H7 (cell line): Measurements from ENCODE around the gene UBASH3B. TPM values are rescaled to one million over a fixed set of nuclear protein-coding genes. Genes with fewer than 3 reads are reported as not detected.
"Not testable (repeated sequence)": the region's sequence is repeated elsewhere in the genome, so short reads cannot be mapped to it uniquely, and the experiment has no call there.

Source experiments
- DNase-seq: peaks from one replicate; pipeline ENCODE4 v3.0.0; 2012
- H3K27me3 ChIP-seq: 2 replicates; pipeline ENCODE4 v1.6.0; 2011; ENCODE audit warnings: mild to moderate bottlenecking, low read length; ENCODE audit not compliant: control insufficient read depth, insufficient read depth
- H3K36me3 ChIP-seq: replicated peaks from 2 replicates; pipeline ENCODE4 v1.5.1; 2011; ENCODE audit warnings: low read length; ENCODE audit not compliant: control insufficient read depth, insufficient read depth
- H3K4me3 ChIP-seq: 2 replicates; pipeline ENCODE4 v1.5.1; 2011; ENCODE audit warnings: low read depth, mild to moderate bottlenecking, control low read depth, low read length, moderate library complexity; ENCODE audit not compliant: insufficient read depth
- total RNA-seq: library from RNA; depleted of rRNA; stranded (reverse); fragments of >200 nt; shearing (Covaris generic); gene quantifications from 2 replicates; pipeline ENCODE4 v1.2.3, GENCODE V29; 2014

The UBASH3B gene
- total RNA-seq, 1 experiment from 2014 or later: 15.9 TPM

DNA sequence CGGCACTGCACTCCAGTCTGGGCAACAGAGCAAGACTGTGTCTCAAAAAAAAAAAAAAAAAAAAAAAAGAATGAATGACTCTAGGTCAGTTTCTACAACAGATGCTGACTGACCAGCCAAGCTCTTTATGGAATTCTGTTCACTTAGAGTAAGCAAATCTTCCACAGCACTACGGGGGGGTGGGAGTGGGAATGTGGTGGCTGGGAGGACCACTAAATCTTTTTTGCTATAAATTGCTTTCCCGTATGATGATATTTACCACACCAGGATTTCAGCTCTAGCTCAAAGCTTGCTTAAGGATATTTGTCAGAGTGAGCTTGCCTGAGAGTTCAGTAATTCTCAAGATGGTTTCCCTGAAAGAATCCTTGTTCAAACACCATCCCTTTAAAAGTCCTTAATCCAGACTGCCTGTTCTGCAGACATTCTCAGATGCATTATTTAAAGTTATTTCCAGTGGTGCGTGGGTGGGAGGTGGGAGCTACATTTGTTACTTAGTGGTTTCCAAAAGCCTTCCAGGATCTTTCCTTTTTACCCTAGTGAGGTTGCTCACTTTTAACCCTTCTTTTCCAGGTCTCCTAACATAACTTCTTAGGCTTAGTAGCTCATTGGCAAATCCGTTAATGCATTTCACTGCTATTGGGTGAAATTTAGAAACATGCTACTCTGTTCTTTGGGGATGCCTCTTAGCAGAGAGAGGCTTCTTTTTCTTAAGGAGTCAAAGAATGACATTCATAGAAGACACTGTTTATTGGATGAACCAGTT is 65.9 kb downstream of the UBASH3B start:
- DNase-seq: no peak
- H3K36me3 ChIP-seq: no peaks in the 10 kb centered on the region
- H3K27me3 ChIP-seq: no peaks in the 10 kb centered on the region
- H3K4me3 ChIP-seq: no peak overlapping the region

DNA sequence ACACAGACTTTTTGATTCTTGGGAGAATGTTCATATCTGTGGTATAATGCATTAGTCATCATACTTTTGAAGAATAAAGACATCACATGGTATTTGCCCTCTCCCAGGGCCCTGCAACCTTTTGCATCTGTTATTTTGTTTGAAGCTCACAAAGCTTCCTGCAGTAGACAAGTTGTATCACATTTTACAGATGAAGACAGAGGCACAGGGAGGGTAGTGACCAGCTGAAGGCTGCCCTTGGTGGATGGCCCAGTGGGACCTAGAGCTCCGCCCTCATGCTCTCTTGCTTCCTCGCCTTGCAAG is 66.4 kb downstream of the UBASH3B start:
- Histone ChIP-seq H3K4me3 (no peak overlapping the region), H3K36me3 (no peaks in the 10 kb centered on the region), H3K27me3 (no peaks in the 10 kb centered on the region)
- DNase-seq: no peak

GRCh38 chr11:122723106-122723505 is 67.6 kb downstream of the UBASH3B start:
- no peak overlapping the region for H3K4me3 ChIP-seq
- no peak for DNase-seq
- no peaks in the 10 kb centered on the region for H3K36me3 ChIP-seq

DNA sequence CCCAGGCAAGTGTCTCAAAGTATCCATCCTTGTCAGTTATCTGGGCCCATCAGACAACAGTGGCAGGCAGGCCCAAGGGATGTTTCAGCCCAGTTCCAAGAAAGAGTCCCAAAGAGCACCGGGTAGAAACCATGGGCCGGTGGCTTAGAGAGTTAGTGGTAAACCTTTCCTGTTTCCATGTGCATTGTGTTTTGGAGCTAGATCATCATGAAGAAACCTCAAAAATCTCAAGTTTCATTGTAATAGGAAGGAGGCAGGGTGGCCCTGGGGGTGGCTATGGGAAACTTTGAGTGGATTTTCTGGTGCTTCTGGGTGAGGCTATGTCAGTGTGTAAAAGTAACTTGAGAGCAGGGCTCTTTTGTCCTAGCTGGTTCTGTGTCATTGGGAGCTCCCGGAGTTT is 68.1 kb downstream of the UBASH3B start:
- no peak overlapping the region for H3K4me3 ChIP-seq
- no peak for DNase-seq
- no peaks in the 10 kb centered on the region for H3K36me3 ChIP-seq
- H3K27me3 ChIP-seq: no peaks in the 10 kb centered on the region

More at GRCh38 chr11:122723106-122723505, 67.6 kb downstream of the UBASH3B start:
- H3K27me3 ChIP-seq: no peaks in the 10 kb centered on the region

DNA sequence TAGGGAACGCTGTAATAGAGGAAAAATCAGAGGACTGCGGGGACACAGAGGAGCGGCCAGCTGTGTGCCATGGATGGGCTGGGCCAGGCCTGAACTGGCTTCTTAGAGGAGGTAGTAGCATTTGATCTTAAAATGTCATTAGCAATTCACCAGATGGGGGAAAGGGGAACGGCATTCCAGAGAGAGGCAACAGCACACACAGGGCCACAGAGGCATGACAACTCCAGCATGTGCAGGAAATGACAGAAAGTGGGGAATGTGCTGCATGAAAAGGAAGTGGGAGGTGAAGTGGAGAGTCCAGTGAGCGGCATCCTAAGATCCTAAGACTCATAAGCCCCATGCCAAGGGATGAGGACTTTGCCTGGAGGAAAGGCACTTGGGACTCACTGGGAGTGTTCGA is 69.0 kb downstream of the UBASH3B start:
- no peaks in the 10 kb centered on the region for H3K27me3 ChIP-seq
- H3K36me3 ChIP-seq: no peaks in the 10 kb centered on the region
- no peak overlapping the region for H3K4me3 ChIP-seq
- DNase-seq: no peak

DNA sequence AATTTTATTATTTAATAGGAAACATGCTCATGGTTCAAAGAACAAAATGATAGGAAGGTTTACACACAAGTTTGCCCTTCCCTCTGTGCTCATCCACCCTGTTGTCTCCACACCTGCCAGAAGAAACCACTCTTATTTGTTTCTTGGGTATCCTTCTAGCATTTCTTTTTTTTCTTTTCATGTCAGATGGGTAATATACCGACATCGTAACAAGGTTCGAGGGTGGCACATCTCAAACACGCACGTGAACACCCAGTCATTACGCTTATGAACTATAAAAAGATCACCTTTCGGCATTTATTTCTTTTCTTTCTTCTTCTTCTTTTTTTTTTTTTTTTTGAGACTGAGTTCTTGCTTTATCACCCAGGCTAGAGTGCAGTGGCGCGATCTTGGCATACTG is 70.5 kb downstream of the UBASH3B start:
- H3K36me3 ChIP-seq: no peaks in the 10 kb centered on the region
- DNase-seq: no peak
- no peaks in the 10 kb centered on the region for H3K27me3 ChIP-seq
- H3K4me3 ChIP-seq: no peak overlapping the region

DNA sequence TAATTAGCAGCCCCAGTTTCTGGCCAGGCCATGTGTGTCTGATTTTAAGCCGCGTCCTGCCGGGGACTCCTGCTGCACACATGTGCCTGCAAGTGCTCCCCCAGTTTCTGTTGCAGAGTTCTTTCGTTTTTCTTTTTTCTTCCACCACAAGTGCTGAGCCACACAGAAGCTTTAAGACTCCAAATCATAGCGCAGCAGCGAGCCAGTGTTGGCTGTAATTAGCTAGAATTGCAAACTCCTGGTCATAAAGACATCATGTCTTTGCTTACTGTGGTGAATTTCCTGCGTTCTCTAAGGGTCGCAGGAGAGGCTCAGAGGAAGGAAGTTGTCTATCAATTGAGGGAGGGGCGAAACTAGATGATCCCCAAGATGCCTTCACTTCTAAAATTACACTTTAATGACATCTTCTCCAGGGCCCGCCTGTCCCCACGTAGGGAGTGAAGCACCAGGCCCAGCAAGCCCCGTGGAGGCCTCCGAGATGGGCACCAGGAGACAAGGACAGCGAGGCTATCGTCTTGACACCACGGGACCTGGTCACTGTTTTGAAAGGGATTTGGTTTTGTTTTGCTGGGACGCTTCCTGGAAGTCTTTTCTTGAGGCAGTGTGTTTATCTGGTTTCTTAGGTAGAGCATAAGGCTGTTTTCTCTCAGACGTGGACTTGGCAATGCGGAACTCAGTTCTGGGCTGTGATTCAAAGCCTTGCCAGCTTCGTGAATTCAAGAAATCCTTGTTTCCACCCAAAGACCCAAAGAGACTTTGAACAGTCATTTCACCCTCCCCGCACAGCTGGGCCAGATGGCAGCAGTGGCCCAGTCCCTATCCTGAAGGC is 71.8 kb downstream of the UBASH3B start:
- Histone ChIP-seq H3K27me3 (no peaks in the 10 kb centered on the region), H3K36me3 (no peaks in the 10 kb centered on the region), H3K4me3 (no peak overlapping the region)
- no peak for DNase-seq

DNA sequence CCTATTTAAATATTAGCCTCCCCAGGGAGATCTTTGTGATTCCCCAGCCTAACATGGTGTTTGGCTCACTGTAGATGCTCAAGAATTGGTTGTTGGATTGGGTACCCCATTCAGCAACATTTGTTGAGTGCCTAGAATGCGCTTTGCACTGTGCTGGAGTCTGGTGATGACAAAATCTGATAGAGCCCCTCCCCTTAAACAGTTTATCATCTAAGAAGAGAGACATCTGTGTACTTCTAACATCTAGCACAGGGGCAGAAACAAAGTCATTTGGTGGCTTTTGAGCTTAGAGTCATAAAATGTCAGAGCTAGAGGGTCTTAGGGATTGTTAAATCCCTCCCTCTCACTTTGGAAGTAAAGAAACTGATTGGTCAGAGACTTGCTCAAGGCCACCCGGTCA is 73.0 kb downstream of the UBASH3B start:
- no peak for DNase-seq
- Histone ChIP-seq H3K27me3 (no peaks in the 10 kb centered on the region), H3K4me3 (no peak overlapping the region), H3K36me3 (no peaks in the 10 kb centered on the region)

GRCh38 chr11:122729139-122729538 is 73.6 kb downstream of the UBASH3B start:
- no peak for DNase-seq
- H3K27me3 ChIP-seq: no peaks in the 10 kb centered on the region
- no peak overlapping the region for H3K4me3 ChIP-seq
- no peaks in the 10 kb centered on the region for H3K36me3 ChIP-seq

GRCh38 chr11:122730694-122731093 is 75.2 kb downstream of the UBASH3B start:
- H3K27me3 ChIP-seq, H3K4me3 ChIP-seq, DNase-seq, H3K36me3 ChIP-seq: not testable (repeated sequence)

- no peak overlapping the region for H3K4me3 ChIP-seq
- no peak for DNase-seq
- H3K27me3 ChIP-seq: no peaks in the 10 kb centered on the region
- H3K36me3 ChIP-seq: no peaks in the 10 kb centered on the region
Observed at GRCh38 chr11:122731500-122731913, 76.0 kb downstream of the UBASH3B start.

DNA sequence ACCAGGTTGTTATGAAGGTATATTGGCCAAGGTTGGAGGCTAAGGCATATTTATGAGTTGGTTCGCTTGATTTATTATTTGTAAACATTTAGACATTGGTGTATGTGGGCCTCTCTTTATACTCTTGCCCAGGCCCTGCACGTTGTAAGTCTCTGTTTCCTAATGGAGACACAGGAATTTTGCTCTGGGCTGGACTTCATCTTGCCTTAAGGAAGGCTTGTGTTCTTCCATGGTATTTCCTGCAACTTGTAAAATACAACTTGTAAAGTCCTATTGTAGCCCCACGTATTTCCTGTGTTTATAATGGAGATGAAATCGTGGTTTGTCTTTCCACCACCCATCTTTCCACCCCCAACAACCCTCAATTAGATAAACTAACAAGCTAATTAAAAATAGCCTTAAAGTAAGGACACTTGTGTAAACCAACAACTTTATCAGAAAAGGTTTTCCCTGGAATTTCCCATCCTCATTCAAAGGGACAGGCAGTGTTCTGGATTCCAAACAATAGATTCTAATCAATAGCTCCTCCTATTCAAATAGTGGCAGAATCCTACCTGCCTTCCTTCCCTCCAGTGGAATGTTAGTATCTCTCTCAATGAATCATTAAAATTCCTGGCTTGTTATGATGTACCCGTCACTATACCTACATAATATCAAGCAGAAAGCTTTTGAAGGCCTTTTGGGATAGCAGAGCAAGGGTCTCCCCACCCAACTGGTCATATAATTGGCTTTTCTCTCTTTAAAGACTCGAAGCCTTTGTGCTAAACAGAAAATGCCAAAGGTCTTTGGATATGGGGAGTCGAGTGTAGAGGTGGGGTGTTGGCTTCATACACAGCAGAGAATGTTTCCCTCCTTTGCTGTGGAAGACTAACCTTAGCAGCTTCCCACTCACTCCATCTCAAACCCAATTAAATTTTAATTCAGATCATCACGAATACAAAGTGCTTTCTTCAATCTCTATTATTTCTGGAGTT is 77.1 kb downstream of the UBASH3B start:
- Histone ChIP-seq H3K36me3 (no peaks in the 10 kb centered on the region), H3K27me3 (no peaks in the 10 kb centered on the region), H3K4me3 (no peak overlapping the region)
- no peak for DNase-seq

GRCh38 chr11:122733318-122733717 is 77.8 kb downstream of the UBASH3B start:
- no peak for DNase-seq
- Histone ChIP-seq H3K27me3 (no peaks in the 10 kb centered on the region), H3K4me3 (no peak overlapping the region), H3K36me3 (no peaks in the 10 kb centered on the region)

DNA sequence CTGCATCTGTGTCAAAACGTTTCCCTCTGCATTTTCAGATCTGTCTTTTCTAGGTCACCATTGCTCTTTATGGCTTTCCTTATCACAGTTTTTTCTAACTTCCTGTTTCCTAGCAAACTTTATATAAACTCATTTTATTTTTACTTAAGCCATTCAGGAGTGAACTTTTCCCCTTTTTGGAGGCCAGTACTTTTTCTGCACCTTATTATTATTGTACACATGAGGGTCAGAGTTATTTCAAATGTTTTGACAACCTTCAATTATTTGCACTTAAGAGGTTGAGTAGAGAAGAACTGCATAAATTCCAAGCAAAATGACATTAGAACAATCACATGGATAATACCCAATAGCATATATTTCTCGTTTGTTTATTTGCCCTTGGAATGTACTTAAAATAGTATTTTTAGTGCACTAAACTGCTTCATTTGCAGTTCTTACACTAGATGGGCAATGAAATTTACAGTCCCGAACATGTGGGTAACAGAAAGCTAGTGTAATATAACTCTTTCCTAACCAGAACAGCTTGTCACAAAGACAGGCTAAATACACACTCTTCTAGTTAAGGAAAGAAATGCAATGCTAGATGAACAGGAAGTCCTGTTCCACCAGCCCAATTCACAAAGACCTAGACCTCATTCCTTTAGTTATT is 79.5 kb downstream of the UBASH3B start:
- Histone ChIP-seq H3K36me3 (no peaks in the 10 kb centered on the region), H3K4me3 (no peak overlapping the region), H3K27me3 (no peaks in the 10 kb centered on the region)
- no peak for DNase-seq
